ENCODE data around the gene SPTB.

DNA sequence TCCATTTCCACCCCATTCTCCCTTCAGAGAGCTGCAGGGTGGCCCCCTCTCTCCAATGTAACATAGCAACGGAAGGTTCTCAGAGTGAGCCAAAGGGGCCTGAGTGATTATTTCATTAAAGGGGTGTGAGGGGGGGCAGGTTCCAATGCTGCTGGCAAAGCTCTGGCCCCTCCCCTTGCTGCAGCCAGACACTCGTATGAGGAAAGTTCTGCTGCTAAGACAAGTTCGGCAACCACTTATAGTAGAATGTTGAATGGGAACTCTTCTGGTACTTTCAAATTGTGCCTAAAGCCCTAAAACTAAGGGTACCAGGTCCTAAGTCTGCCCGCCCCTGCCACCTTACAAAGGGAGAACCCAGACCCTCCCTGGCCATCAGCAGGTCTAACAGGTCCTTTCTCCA, 125.7 kb downstream of the SPTB start:
- TF ChIP-seq CTCF (optimal IDR thresholded peaks at IDR 0.05 in 1 of 3, IDR thresholded peaks at IDR 0.05 in 1 of 3, conservative IDR thresholded peaks at IDR 0.05 in 1 of 3; ENCODE audit: extremely low read depth in 1 of 3, insufficient read depth in 2 of 3, low read length in 3 of 3) (no peak), EZH2 (IDR thresholded peaks at IDR 0.05; ENCODE audit: low read length) (no peak)

Measured in keratinocyte (primary cell).